Measurements from ENCODE around the gene OR2H2.

Gene OR2H2

GRCh38 chr6:29584821-29585220, at the start of gene OR2H2:
OR2H2 (plus strand) TSS chr6:29585121; CDS start chr6:29587945, 2,824 bp downstream.
- DNase-seq (ENCODE audit: extremely low read depth in 1 of 2, low read depth in 1 of 2): no peak

GRCh38 chr6:29537714-29538403, 47.1 kb upstream of the OR2H2 start:
- no peak for DNase-seq (ENCODE audit: extremely low read depth in 1 of 2, low read depth in 1 of 2)

GRCh38 chr6:29547573-29547972, 37.3 kb upstream of the OR2H2 start:
- DNase-seq (ENCODE audit: extremely low read depth in 1 of 2, low read depth in 1 of 2): no peak

- DNase-seq (ENCODE audit: extremely low read depth in 1 of 2, low read depth in 1 of 2): no peak
Observed at GRCh38 chr6:29552512-29553051, 32.3 kb upstream of the OR2H2 start.

- DNase-seq (ENCODE audit: extremely low read depth in 1 of 2, low read depth in 1 of 2): no peak
Observed at GRCh38 chr6:29553268-29554057, 31.5 kb upstream of the OR2H2 start.

GRCh38 chr6:29554764-29555163, 30.2 kb upstream of the OR2H2 start:
- DNase-seq (ENCODE audit: extremely low read depth in 1 of 2, low read depth in 1 of 2): no peak

GRCh38 chr6:29557320-29557719, 27.6 kb upstream of the OR2H2 start:
- DNase-seq (ENCODE audit: extremely low read depth in 1 of 2, low read depth in 1 of 2): no peak

GRCh38 chr6:29558439-29559079, 26.4 kb upstream of the OR2H2 start:
- DNase-seq (ENCODE audit: extremely low read depth in 1 of 2, low read depth in 1 of 2): no peak

- no peak for DNase-seq (ENCODE audit: extremely low read depth in 1 of 2, low read depth in 1 of 2)
Observed at GRCh38 chr6:29559524-29560287, 25.2 kb upstream of the OR2H2 start, which contains the start of gene UBD. UBD (minus strand) TSS chr6:29559732; CDS start chr6:29559701, 31 bp downstream.

- no peak for DNase-seq (ENCODE audit: extremely low read depth in 1 of 2, low read depth in 1 of 2)
Observed at GRCh38 chr6:29561091-29561490, 23.8 kb upstream of the OR2H2 start.

- no peak for DNase-seq (ENCODE audit: extremely low read depth in 1 of 2, low read depth in 1 of 2)
Observed at GRCh38 chr6:29561606-29562181, 23.2 kb upstream of the OR2H2 start.

- DNase-seq (ENCODE audit: extremely low read depth in 1 of 2, low read depth in 1 of 2): no peak
Observed at GRCh38 chr6:29563435-29563965, 21.4 kb upstream of the OR2H2 start.

- no peak for DNase-seq (ENCODE audit: extremely low read depth in 1 of 2, low read depth in 1 of 2)
Observed at GRCh38 chr6:29564875-29565274, 20.0 kb upstream of the OR2H2 start.

GRCh38 chr6:29566856-29567255, 18.1 kb upstream of the OR2H2 start:
- DNase-seq (ENCODE audit: extremely low read depth in 1 of 2, low read depth in 1 of 2): no peak

GRCh38 chr6:29567541-29567940, 17.4 kb upstream of the OR2H2 start:
- no peak for DNase-seq (ENCODE audit: extremely low read depth in 1 of 2, low read depth in 1 of 2)

- DNase-seq (ENCODE audit: extremely low read depth in 1 of 2, low read depth in 1 of 2): no peak
Observed at GRCh38 chr6:29567991-29568390, 16.9 kb upstream of the OR2H2 start.

GRCh38 chr6:29576056-29576455, 8.9 kb upstream of the OR2H2 start:
- DNase-seq (ENCODE audit: extremely low read depth in 1 of 2, low read depth in 1 of 2): no peak

GRCh38 chr6:29577544-29577943, 7.4 kb upstream of the OR2H2 start:
- no peak for DNase-seq (ENCODE audit: extremely low read depth in 1 of 2, low read depth in 1 of 2)

GRCh38 chr6:29589423-29590048, 4.6 kb downstream of the OR2H2 start:
- no peak for DNase-seq (ENCODE audit: extremely low read depth in 1 of 2, low read depth in 1 of 2)
